Gastroesophageal sphincter (tissue), 4 donors: ENCODE data around the gene AP2A2. TPM values are rescaled to one million over a fixed set of nuclear protein-coding genes. Genes with fewer than 3 reads are reported as not detected.

Experiments used
- ATAC-seq: fragments of 150-250 bp; one replicate; pipeline ENCODE4 v1.9.1; 2016; ENCODE audit warnings: mild to moderate bottlenecking, moderate library complexity
- H3K27ac ChIP-seq, 4 donors: fragments of 200-600 bp; sonication (generic) in 3 of 4; 1 replicate in 3 of 4; 2 replicates in 1 of 4; pipeline ENCODE4 v1.5.1; 2016 to 2019
- H3K27me3 ChIP-seq: fragments of 200-600 bp; sonication (generic); one replicate; pipeline ENCODE4 v1.5.1; 2019
- H3K36me3 ChIP-seq, 2 donors: fragments of 200-600 bp; sonication (generic); one replicate each; pipeline ENCODE4 v1.5.1; 2019; ENCODE audit warnings: control low read depth in 1 of 2
- H3K4me1 ChIP-seq, 3 donors: fragments of 200-600 bp; sonication (generic); 1 replicate in 2 of 3; 2 replicates in 1 of 3; pipeline ENCODE4 v1.5.1; 2016 to 2019; ENCODE audit warnings: control low read depth in 2 of 3
- H3K4me3 ChIP-seq, 2 donors: fragments of 200-600 bp; sonication (generic); one replicate each; pipeline ENCODE4 v1.5.1; 2019; ENCODE audit warnings: mild to moderate bottlenecking in 1 of 2, moderate library complexity in 1 of 2
- H3K9me3 ChIP-seq, 3 donors: fragments of 200-600 bp; sonication (generic); one replicate each; pipeline ENCODE4 v1.5.1; 2017 to 2019; ENCODE audit warnings: control low read depth in 2 of 3
- EP300 ChIP-seq: sonication (generic); formaldehyde crosslinking; IDR thresholded peaks from one replicate; pipeline ENCODE4 v1.6.1; 2017; ENCODE audit warnings: antibody characterized with exemption, mild to moderate bottlenecking
- POLR2A ChIP-seq, 2 donors: fragments of 450-650 bp; IDR thresholded peaks; one replicate each; pipeline ENCODE4 v1.6.1; 2017; ENCODE audit warnings: antibody characterized with exemption in 2 of 2, mild to moderate bottlenecking in 2 of 2, moderate library complexity in 1 of 2
- POLR2AphosphoS5 ChIP-seq: sonication (generic); formaldehyde crosslinking; IDR thresholded peaks from one replicate; pipeline ENCODE4 v1.6.1; 2017; ENCODE audit warnings: antibody characterized with exemption
- whole genome bisulfite sequencing, 2 donors: methylation state at CpG; one replicate each; pipeline ENCODE4 v1.1.5; 2018; ENCODE audit warnings: low coverage in 1 of 2; 5-methylcytosine and 5-hydroxymethylcytosine counted together
- total RNA-seq, 4 donors: library from RNA; depleted of rRNA; stranded (reverse); fragments of >200 nt; gene quantifications; one replicate each; pipeline ENCODE4 v1.1.0, GENCODE V29; 2016
- TF ChIP-seq, protein P1 (sequence below), 4 experiments: fragments of 200-600 bp in 2 of 4; fragments of 450-650 bp in 2 of 4; sonication (generic) in 1 of 4; IDR thresholded peaks; one replicate each; pipeline ENCODE4 v1.5.1; 2017 to 2019; ENCODE audit warnings: antibody characterized with exemption in 4 of 4, mild to moderate bottlenecking in 2 of 4, moderate library complexity in 2 of 4

The AP2A2 gene
- total RNA-seq, 4 donors from 2014 or later = 47.9 to 88.5 (median 61.6) TPM

DNA sequence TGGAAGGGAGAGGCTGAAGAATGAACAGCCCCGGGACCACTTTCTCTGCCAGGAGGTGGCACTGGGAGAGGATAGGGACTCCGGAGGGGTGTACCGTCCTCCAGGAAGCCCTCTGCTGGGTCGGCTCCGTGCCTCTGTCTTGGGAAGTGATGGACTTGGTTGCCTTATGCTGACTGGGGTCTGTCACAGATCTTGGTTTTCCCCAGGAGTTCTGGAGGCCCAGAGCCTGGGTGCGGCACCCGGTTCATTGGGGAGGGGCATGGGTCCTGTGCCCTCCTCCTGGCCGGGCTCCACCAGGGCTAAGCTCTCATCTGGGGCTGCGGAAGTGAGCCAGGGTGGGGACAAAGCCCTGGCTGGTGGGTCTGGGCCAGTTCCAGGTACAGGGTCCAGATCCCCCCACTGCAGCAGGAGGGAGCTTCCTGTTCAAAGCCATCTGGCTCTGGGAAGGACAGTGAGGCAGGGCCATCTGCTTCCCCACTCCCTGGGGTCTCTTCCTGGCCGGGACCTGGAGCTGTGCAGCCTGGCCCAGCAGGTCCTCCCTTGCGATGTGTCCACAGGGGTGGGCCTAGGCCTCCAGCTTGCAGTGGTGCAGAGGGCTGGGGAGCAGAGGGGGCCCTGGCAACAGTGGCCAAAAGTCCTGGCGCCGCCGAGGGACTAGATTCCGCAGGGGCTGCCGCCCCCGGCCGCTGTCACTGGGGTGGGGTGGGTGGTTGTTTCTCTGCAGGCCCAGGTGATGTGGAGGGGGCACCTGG is 1.1 kb upstream of the AP2A2 start:
- peak overlapping the region in 1 of 2 donors; percentile 98 for H3K4me3 ChIP-seq
- TF ChIP-seq EP300 (no peak), POLR2AphosphoS5 (no peak), POLR2A (IDR thresholded peaks at IDR 0.05) (no peak)
- TF ChIP-seq, protein P1, sequence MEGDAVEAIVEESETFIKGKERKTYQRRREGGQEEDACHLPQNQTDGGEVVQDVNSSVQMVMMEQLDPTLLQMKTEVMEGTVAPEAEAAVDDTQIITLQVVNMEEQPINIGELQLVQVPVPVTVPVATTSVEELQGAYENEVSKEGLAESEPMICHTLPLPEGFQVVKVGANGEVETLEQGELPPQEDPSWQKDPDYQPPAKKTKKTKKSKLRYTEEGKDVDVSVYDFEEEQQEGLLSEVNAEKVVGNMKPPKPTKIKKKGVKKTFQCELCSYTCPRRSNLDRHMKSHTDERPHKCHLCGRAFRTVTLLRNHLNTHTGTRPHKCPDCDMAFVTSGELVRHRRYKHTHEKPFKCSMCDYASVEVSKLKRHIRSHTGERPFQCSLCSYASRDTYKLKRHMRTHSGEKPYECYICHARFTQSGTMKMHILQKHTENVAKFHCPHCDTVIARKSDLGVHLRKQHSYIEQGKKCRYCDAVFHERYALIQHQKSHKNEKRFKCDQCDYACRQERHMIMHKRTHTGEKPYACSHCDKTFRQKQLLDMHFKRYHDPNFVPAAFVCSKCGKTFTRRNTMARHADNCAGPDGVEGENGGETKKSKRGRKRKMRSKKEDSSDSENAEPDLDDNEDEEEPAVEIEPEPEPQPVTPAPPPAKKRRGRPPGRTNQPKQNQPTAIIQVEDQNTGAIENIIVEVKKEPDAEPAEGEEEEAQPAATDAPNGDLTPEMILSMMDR (IDR thresholded peaks at IDR 0.05) = no peak
- no peaks in the 10 kb centered on the region for H3K36me3 ChIP-seq
- H3K9me3 ChIP-seq = no peaks in the 10 kb centered on the region
- ATAC-seq = peak; percentile 5
- no CpG with 5 or more reads among the region's 18 CpGs for WGBS, 2 donors
- H3K27me3 ChIP-seq = no peaks in the 10 kb centered on the region
- H3K27ac ChIP-seq = peak overlapping the region in 3 of 4 donors; percentile 97 to 98 (median 97)
- peaks cover 0 to 44% (median 14%) of the 10 kb centered on the region in 3 donors for H3K4me1 ChIP-seq

- Histone ChIP-seq H3K36me3 (no peaks in the 10 kb centered on the region), H3K9me3 (no peaks in the 10 kb centered on the region), H3K27ac (peak overlapping the region in 3 of 4 donors; percentile 97 to 98 (median 97)), H3K4me1 (peaks cover 0 to 49% (median 15%) of the 10 kb centered on the region in 3 donors), H3K27me3 (no peaks in the 10 kb centered on the region), H3K4me3 (peak overlapping the region; percentile 12 to 98)
- peak; percentile 2 for ATAC-seq
- TF ChIP-seq, protein P1 (IDR thresholded peaks at IDR 0.05) = no peak
- no peak for TF ChIP-seq POLR2AphosphoS5
- TF ChIP-seq EP300 = no peak
- no peak for TF ChIP-seq POLR2A (IDR thresholded peaks at IDR 0.05)
- WGBS, 2 donors = no CpG with 5 or more reads among the region's 28 CpGs
These were observed 543 bp upstream of the AP2A2 start for GRCh38 chr11:925158-925495.

- TF ChIP-seq EP300 (no peak), POLR2A (IDR thresholded peaks at IDR 0.05) (no peak), POLR2AphosphoS5 (no peak)
- TF ChIP-seq, protein P1 (IDR thresholded peaks at IDR 0.05) = no peak
- 0% methylated on average over 1 of the region's 26 CpGs for WGBS, 2 donors
- Histone ChIP-seq H3K27ac (peak overlapping the region; percentile 86 to 98 (median 97)), H3K4me3 (peak overlapping the region; percentile 94 to 98), H3K4me1 (peaks cover 0 to 62% (median 21%) of the 10 kb centered on the region in 3 donors), H3K27me3 (no peaks in the 10 kb centered on the region), H3K36me3 (no peaks in the 10 kb centered on the region), H3K9me3 (no peaks in the 10 kb centered on the region)
- ATAC-seq = peak; percentile 40
These were observed 759 bp downstream of the AP2A2 start for GRCh38 chr11:926341-926916.

GRCh38 chr11:927871-928270 is 2.2 kb downstream of the AP2A2 start:
- H3K36me3 ChIP-seq = no peaks in the 10 kb centered on the region
- H3K9me3 ChIP-seq = no peaks in the 10 kb centered on the region
- H3K4me1 ChIP-seq = peaks cover 0 to 77% (median 21%) of the 10 kb centered on the region in 3 donors
- H3K27ac ChIP-seq = peak overlapping the region in 1 of 4 donors; percentile 0
- no peak for ATAC-seq
- no peaks in the 10 kb centered on the region for H3K27me3 ChIP-seq
- no peak for TF ChIP-seq POLR2AphosphoS5
- TF ChIP-seq, protein P1 (IDR thresholded peaks at IDR 0.05) = no peak
- no peak for TF ChIP-seq EP300
- TF ChIP-seq POLR2A (IDR thresholded peaks at IDR 0.05) = no peak
- 65 to 66% methylated on average over 6 to 7 of the region's 7 CpGs for WGBS, 2 donors
- peak overlapping the region in 1 of 2 donors; percentile 98 for H3K4me3 ChIP-seq
